BE2C (cell line): ENCODE results near the gene EID3.

Experiments
- DNase-seq: peaks from one replicate; pipeline ENCODE4 v3.0.0-alpha.2; 2020
- H3K27me3 ChIP-seq: fragments of 250-450 bp; sonication (Bioruptor Pico); 2 replicates; pipeline ENCODE4 v1.5.1; 2020; ENCODE audit warnings: mild to moderate bottlenecking
- H3K36me3 ChIP-seq: fragments of 250-450 bp; sonication (Bioruptor Pico); 2 replicates; pipeline ENCODE4 v1.5.1; 2020; ENCODE audit warnings: mild to moderate bottlenecking
- H3K4me1 ChIP-seq: fragments of 250-450 bp; sonication (Bioruptor Pico); 2 replicates; pipeline ENCODE4 v1.5.1; 2020
- H3K4me3 ChIP-seq: 2 replicates; pipeline ENCODE4 v1.5.1; 2011; ENCODE audit warnings: low read depth, low read length
- H3K9me3 ChIP-seq: fragments of 250-450 bp; sonication (Bioruptor Pico); 2 replicates; pipeline ENCODE4 v1.5.1; 2020
- CTCF ChIP-seq: IDR thresholded peaks from 2 replicates; pipeline ENCODE4 v1.5.1; 2012; ENCODE audit warnings: mild to moderate bottlenecking, low read depth, low read length

The EID3 gene

GRCh38 chr12:104342635-104343249, 39.2 kb downstream of the EID3 start:
- TF ChIP-seq CTCF: no peak
- Histone ChIP-seq H3K36me3 (peaks cover 79% of the 10 kb centered on the region), H3K27me3 (no peaks in the 10 kb centered on the region), H3K4me3 (no peak overlapping the region), H3K9me3 (no peaks in the 10 kb centered on the region), H3K4me1 (no peaks in the 10 kb centered on the region)
- DNase-seq: no peak

GRCh38 chr12:104344682-104345081, 41.1 kb downstream of the EID3 start:
- no peaks in the 10 kb centered on the region for H3K9me3 ChIP-seq
- H3K4me3 ChIP-seq: no peak overlapping the region
- H3K27me3 ChIP-seq: no peaks in the 10 kb centered on the region
- H3K36me3 ChIP-seq: peaks cover 79% of the 10 kb centered on the region
- H3K4me1 ChIP-seq: no peaks in the 10 kb centered on the region
- no peak for DNase-seq
- no peak for TF ChIP-seq CTCF

GRCh38 chr12:104345234-104346066, 41.9 kb downstream of the EID3 start:
- Histone ChIP-seq H3K4me1 (no peaks in the 10 kb centered on the region), H3K36me3 (peaks cover 79% of the 10 kb centered on the region), H3K27me3 (no peaks in the 10 kb centered on the region), H3K9me3 (no peaks in the 10 kb centered on the region), H3K4me3 (no peak overlapping the region)
- DNase-seq: no peak
- TF ChIP-seq CTCF: no peak

- Histone ChIP-seq H3K4me3 (no peak overlapping the region), H3K9me3 (no peaks in the 10 kb centered on the region), H3K36me3 (peaks cover 79% of the 10 kb centered on the region), H3K4me1 (no peaks in the 10 kb centered on the region), H3K27me3 (no peaks in the 10 kb centered on the region)
- DNase-seq: no peak
- no peak for TF ChIP-seq CTCF
Measured at GRCh38 chr12:104347374-104348075, 44.0 kb downstream of the EID3 start.

GRCh38 chr12:104348283-104348993, 44.9 kb downstream of the EID3 start:
- no peak for TF ChIP-seq CTCF
- Histone ChIP-seq H3K4me3 (no peak overlapping the region), H3K4me1 (no peaks in the 10 kb centered on the region; the same call in 1 of the 2 replicates), H3K27me3 (no peaks in the 10 kb centered on the region), H3K9me3 (no peaks in the 10 kb centered on the region), H3K36me3 (peaks cover 71% of the 10 kb centered on the region)
- no peak for DNase-seq
